Measurements from ENCODE around the gene GBP7. TPM values are rescaled to one million over a fixed set of nuclear protein-coding genes. Genes with fewer than 3 reads are reported as not detected.

The GBP7 gene
- total and polyA plus RNA-seq, 9 donors: 0.15 to 0.28 TPM; not detected in 7

Other genes with a start within 250 kb of the GBP7 start
- gene KYAT3, start 183.4 kb downstream of the GBP7 start, total RNA-seq: 10 to 100 TPM; 20.4 to 35.5 (median 25.7) TPM
- gene KYAT3, start 183.4 kb downstream of the GBP7 start, polyA plus RNA-seq: 10 to 100 TPM; 21.2 to 40.3 TPM
- gene RBMXL1, start 183.4 kb downstream of the GBP7 start, total RNA-seq: 10 to 100 TPM; 12.4 to 30.0 (median 22.5) TPM
- gene RBMXL1, start 183.4 kb downstream of the GBP7 start, polyA plus RNA-seq: 10 to 100 TPM in 1 of 2 donors, 1 to 10 TPM in 1; 8.8 to 15.2 TPM
- gene GBP3, start 153.1 kb downstream of the GBP7 start, total RNA-seq: 10 to 100 TPM in 6 of 7 donors, 1 to 10 TPM in 1; 7.3 to 24.1 (median 14.2) TPM
- 10 to 100 TPM in 1 of 2 donors, 1 to 10 TPM in 1; 5.0 to 24.9 TPM for gene GBP3, start 153.1 kb downstream of the GBP7 start, polyA plus RNA-seq
- 10 to 100 TPM; 16.4 to 27.1 (median 20.8) TPM for gene GBP1, start 110.8 kb downstream of the GBP7 start, total RNA-seq
- 10 to 100 TPM; 15.2 to 41.7 TPM for gene GBP1, start 110.8 kb downstream of the GBP7 start, polyA plus RNA-seq
- 100 to 1,000 TPM in 1 of 7 donors, 10 to 100 TPM in 6; 39.3 to 105 (median 65.8) TPM for gene GBP2, start 49.9 kb downstream of the GBP7 start, total RNA-seq
- 100 to 1,000 TPM in 1 of 2 donors, 10 to 100 TPM in 1; 74.9 to 237 TPM for gene GBP2, start 49.9 kb downstream of the GBP7 start, polyA plus RNA-seq
- gene GBP4, start 22.9 kb upstream of the GBP7 start, total RNA-seq: 10 to 100 TPM in 2 of 7 donors, 1 to 10 TPM in 5; 5.7 to 23.7 (median 8.4) TPM
- gene GBP4, start 22.9 kb upstream of the GBP7 start, polyA plus RNA-seq: 10 to 100 TPM; 16.8 to 40.8 TPM
- gene GBP5, start 96.9 kb upstream of the GBP7 start, total RNA-seq: 1 to 10 TPM; 1.0 to 3.2 (median 1.4) TPM
- gene GBP5, start 96.9 kb upstream of the GBP7 start, polyA plus RNA-seq: 1 to 10 TPM in 1 of 2 donors, under 1 TPM in 1; 0.77 to 8.6 TPM
- under 1 TPM in 6 of 7 donors, not detected in 1; 0.18 to 0.77 (median 0.34) TPM for gene GBP6, start 188.1 kb upstream of the GBP7 start, total RNA-seq
- under 1 TPM; 0.18 to 0.50 TPM for gene GBP6, start 188.1 kb upstream of the GBP7 start, polyA plus RNA-seq